ENCODE measurements around the gene TMEM125.
A peak's percentile ranks its signal among the peaks of the same experiment; 100 is the strongest.

The TMEM125 gene

GRCh38 chr1:43312212-43312623 lies 42.4 kb downstream of the TMEM125 start:
- DNase-seq (ENCODE audit: low spot score) = no peak

- DNase-seq (ENCODE audit: low spot score) = no peak
Measured at GRCh38 chr1:43312663-43313515, 43.1 kb downstream of the TMEM125 start.

- DNase-seq (ENCODE audit: low spot score) = no peak
Measured at GRCh38 chr1:43313771-43314170, 44.0 kb downstream of the TMEM125 start.

GRCh38 chr1:43314233-43314632 lies 44.5 kb downstream of the TMEM125 start:
- DNase-seq (ENCODE audit: low spot score) = no peak

- DNase-seq (ENCODE audit: low spot score) = peak; percentile 6
Measured at GRCh38 chr1:43315481-43315880, 45.7 kb downstream of the TMEM125 start.

GRCh38 chr1:43315963-43316737 lies 46.4 kb downstream of the TMEM125 start:
- peak; percentile 51 for DNase-seq (ENCODE audit: low spot score)

GRCh38 chr1:43316738-43317520 lies 47.1 kb downstream of the TMEM125 start:
- DNase-seq (ENCODE audit: low spot score) = no peak

GRCh38 chr1:43317817-43318471 lies 48.2 kb downstream of the TMEM125 start:
- DNase-seq (ENCODE audit: low spot score) = no peak

- no peak for DNase-seq (ENCODE audit: low spot score)
Measured at GRCh38 chr1:43318831-43319230, 49.0 kb downstream of the TMEM125 start.

GRCh38 chr1:43319288-43319687 lies 49.5 kb downstream of the TMEM125 start:
- no peak for DNase-seq (ENCODE audit: low spot score)

GRCh38 chr1:43319766-43320165 lies 50.0 kb downstream of the TMEM125 start:
- no peak for DNase-seq (ENCODE audit: low spot score)

GRCh38 chr1:43321331-43321891 lies 51.6 kb downstream of the TMEM125 start:
- no peak for DNase-seq (ENCODE audit: low spot score)

- no peak for DNase-seq (ENCODE audit: low spot score)
Measured at GRCh38 chr1:43322506-43322905, 52.7 kb downstream of the TMEM125 start.

Data from left forelimb (tissue), 1 donor.